Right atrium auricular region (tissue), 2 donors: ENCODE measurements around the gene SCART1. TPM values are rescaled to one million over a fixed set of nuclear protein-coding genes. Genes with fewer than 3 reads are reported as not detected.
"Not testable (repeated sequence)": the region's sequence is repeated elsewhere in the genome, so short reads cannot be mapped to it uniquely, and the experiment has no call there.

Experiments used
- DNase-seq: peaks from one replicate; pipeline ENCODE4 v3.0.0-alpha.2; 2019; ENCODE audit warnings: low spot score
- H3K27ac ChIP-seq, 2 donors: fragments of 200-600 bp; sonication (generic); 1 replicate in 1 of 2; 2 replicates in 1 of 2; pipeline ENCODE4 v1.5.1; 2016 to 2019
- H3K27me3 ChIP-seq, 2 donors: fragments of 200-600 bp; sonication (generic); one replicate each; pipeline versions ENCODE4 v1.5.1 to v1.6.0; 2017 to 2019
- H3K36me3 ChIP-seq: fragments of 200-600 bp; sonication (generic); one replicate; pipeline ENCODE4 v1.5.1; 2016
- H3K4me1 ChIP-seq, 2 donors: fragments of 200-600 bp; sonication (generic); one replicate each; pipeline versions ENCODE4 v1.5.1 to v1.6.0; 2017 to 2019
- H3K4me3 ChIP-seq, 2 donors: fragments of 200-600 bp; sonication (generic); 1 replicate in 1 of 2; 2 replicates in 1 of 2; pipeline ENCODE4 v1.5.1; 2017 to 2019; ENCODE audit warnings: mild to moderate bottlenecking in 1 of 2, moderate library complexity in 1 of 2
- H3K9me3 ChIP-seq, 2 donors: fragments of 200-600 bp; sonication (generic); one replicate each; pipeline ENCODE4 v1.5.1; 2019
- CTCF ChIP-seq, 2 donors: fragments of 200-600 bp; sonication (generic); IDR thresholded peaks; one replicate each; pipeline ENCODE4 v1.5.1; 2019; ENCODE audit warnings: antibody characterized with exemption in 2 of 2
- total RNA-seq, 2 donors: library from RNA; depleted of rRNA; stranded (reverse); fragments of >200 nt; gene quantifications; one replicate each; pipeline ENCODE4 v1.1.0, GENCODE V29; 2016

The SCART1 gene
- total RNA-seq, 2 donors from 2014 or later: 0.22 to 0.24 TPM

- H3K4me1 ChIP-seq, H3K36me3 ChIP-seq, H3K27me3 ChIP-seq, DNase-seq, H3K4me3 ChIP-seq, H3K27ac ChIP-seq, H3K9me3 ChIP-seq: not testable (repeated sequence)
- peak in 1 of 2 donors; percentile 27 for TF ChIP-seq CTCF (IDR thresholded peaks at IDR 0.05)
Measured at GRCh38 chr10:133497363-133497762, 43.6 kb downstream of the SCART1 start.

GRCh38 chr10:133499176-133499575 is 45.4 kb downstream of the SCART1 start:
- H3K9me3 ChIP-seq, H3K27me3 ChIP-seq, H3K4me3 ChIP-seq, H3K4me1 ChIP-seq, H3K27ac ChIP-seq, H3K36me3 ChIP-seq, DNase-seq: not testable (repeated sequence)

GRCh38 chr10:133500897-133501296 is 47.2 kb downstream of the SCART1 start:
- DNase-seq, H3K4me1 ChIP-seq, H3K9me3 ChIP-seq, H3K36me3 ChIP-seq, H3K27ac ChIP-seq, H3K4me3 ChIP-seq, H3K27me3 ChIP-seq: not testable (repeated sequence)

- no peak for DNase-seq
- Histone ChIP-seq H3K27me3 (no peaks in the 10 kb centered on the region), H3K4me1 (no peaks in the 10 kb centered on the region), H3K27ac (no peak overlapping the region), H3K36me3 (no peaks in the 10 kb centered on the region), H3K4me3 (no peak overlapping the region), H3K9me3 (peaks cover 0 to 20% of the 10 kb centered on the region in 2 donors)
- TF ChIP-seq CTCF (IDR thresholded peaks at IDR 0.05): no peak
Measured at GRCh38 chr10:133509700-133510099, 56.0 kb downstream of the SCART1 start.

GRCh38 chr10:133511408-133511807 is 57.7 kb downstream of the SCART1 start:
- Histone ChIP-seq H3K4me3 (no peak overlapping the region), H3K27ac (no peak overlapping the region), H3K4me1 (no peaks in the 10 kb centered on the region), H3K9me3 (peaks cover 0 to 20% of the 10 kb centered on the region in 2 donors), H3K27me3 (no peaks in the 10 kb centered on the region), H3K36me3 (no peaks in the 10 kb centered on the region)
- no peak for TF ChIP-seq CTCF (IDR thresholded peaks at IDR 0.05)
- no peak for DNase-seq

- H3K4me1 ChIP-seq: no peaks in the 10 kb centered on the region
- H3K27ac ChIP-seq: no peak overlapping the region
- no peak for TF ChIP-seq CTCF (IDR thresholded peaks at IDR 0.05)
- H3K9me3 ChIP-seq: peaks cover 0 to 20% of the 10 kb centered on the region in 2 donors
- H3K36me3 ChIP-seq: no peaks in the 10 kb centered on the region
- H3K4me3 ChIP-seq: no peak overlapping the region
- H3K27me3 ChIP-seq: no peaks in the 10 kb centered on the region
- DNase-seq: no peak
Measured at GRCh38 chr10:133511907-133512528, 58.3 kb downstream of the SCART1 start.

GRCh38 chr10:133515471-133515870 is 61.7 kb downstream of the SCART1 start:
- DNase-seq: no peak
- H3K27ac ChIP-seq: no peak overlapping the region
- no peak for TF ChIP-seq CTCF (IDR thresholded peaks at IDR 0.05)

More at GRCh38 chr10:133515471-133515870, 61.7 kb downstream of the SCART1 start:
- Histone ChIP-seq H3K36me3 (no peaks in the 10 kb centered on the region), H3K4me1 (peaks cover 0 to 7% of the 10 kb centered on the region in 2 donors), H3K4me3 (no peak overlapping the region), H3K27me3 (no peaks in the 10 kb centered on the region), H3K9me3 (peaks cover 0 to 3% of the 10 kb centered on the region in 2 donors)
